HepG2 (cell line): Measurements from ENCODE around the gene MPP3. TPM values are rescaled to one million over a fixed set of nuclear protein-coding genes. Genes with fewer than 3 reads are reported as not detected.

Experiments
- ATAC-seq: fragments of 200-7000 bp; cut with Tn5 transposase; 3 replicates; pipeline ENCODE4 v1.9.1; 2020; ENCODE audit warnings: mild to moderate bottlenecking, moderate library complexity
- BruUV-seq: library from RNA; stranded (reverse); fragments of 400-500 nt; replicated peaks from 2 replicates; lab custom pipeline; 2021; lab: Mats Ljungman, UMichigan
- CTCF ChIA-PET: fragments of 300-600 bp; formaldehyde crosslinking; extraction: SDS; loops from one replicate; lab custom pipeline; 2021; ENCODE audit warnings: low total read pairs, inconsistent platforms, low intra/inter-chr PET ratio; lab: Yijun Ruan, JAX
- POLR2A ChIA-PET: fragments of 350-600 bp; sonication (Branson Sonifier 250); formaldehyde crosslinking; loops from one replicate; lab custom pipeline; 2020; ENCODE audit warnings: antibody characterized with exemption, inconsistent platforms; lab: Yijun Ruan, JAX
- DNase-seq: peaks from one replicate; pipeline ENCODE4 v3.0.0-alpha.2; 2015; ENCODE audit warnings: low spot score
- FAIRE-seq: peaks from 3 replicates; lab custom pipeline; 2011; peaks lifted over from hg19 to GRCh38; lab: Jason Lieb, UNC
- H2AFZ ChIP-seq: one replicate; pipeline ENCODE4 v1.6.1; 2011; ENCODE audit warnings: low read length, inconsistent platforms
- H3K27ac ChIP-seq: fragments of 300-600 bp; 3 replicates; pipeline ENCODE4 v1.8.0; 2011; ENCODE audit warnings: mixed run types, mild to moderate bottlenecking, mixed read lengths, low read length, inconsistent platforms; ENCODE audit not compliant: insufficient read depth; ENCODE audit errors: extremely low read length
- H3K27me3 ChIP-seq, 2 experiments: fragments of 200-600 bp in 1 of 2; 2 replicates in 1 of 2; 3 replicates in 1 of 2; pipeline versions ENCODE4 v1.6.0 to v1.8.0; 2011; ENCODE audit warnings: low read length in 2 of 2, mild to moderate bottlenecking in 2 of 2, moderate library complexity in 2 of 2, inconsistent platforms in 1 of 2; ENCODE audit not compliant: insufficient read depth in 2 of 2, control insufficient read depth in 1 of 2
- H3K36me3 ChIP-seq, 2 experiments: fragments of 200-600 bp in 1 of 2; replicated peaks in 1 of 2; 2 replicates in 1 of 2; 3 replicates in 1 of 2; pipeline versions ENCODE4 v1.5.1 to v1.8.0; 2011; ENCODE audit warnings: low read length in 2 of 2, inconsistent platforms in 1 of 2; ENCODE audit not compliant: insufficient read depth in 2 of 2, control insufficient read depth in 1 of 2
- H3K4me1 ChIP-seq: 2 replicates; pipeline ENCODE4 v1.5.1; 2012; ENCODE audit warnings: low read length, inconsistent platforms; ENCODE audit not compliant: insufficient read depth
- H3K4me2 ChIP-seq: 2 replicates; pipeline ENCODE4 v1.6.0; 2011; ENCODE audit warnings: low read depth, low read length, inconsistent platforms
- H3K4me3 ChIP-seq, 3 experiments: fragments of 200-600 bp in 1 of 3; sonication (generic), shearing (Covaris generic) in 1 of 3; replicated peaks in 1 of 3; 2 replicates each; pipeline ENCODE4 v1.5.1; 2011 to 2016; ENCODE audit warnings: low read length in 3 of 3, inconsistent platforms in 2 of 3, low read depth in 2 of 3, mild to moderate bottlenecking in 2 of 3, control low read depth in 1 of 3, mixed read lengths in 1 of 3; ENCODE audit not compliant: insufficient read depth in 1 of 3
- H3K79me2 ChIP-seq: one replicate; pipeline ENCODE4 v1.6.1; 2011; ENCODE audit warnings: low read length, inconsistent platforms; ENCODE audit not compliant: insufficient read depth
- H3K9ac ChIP-seq: 2 replicates; pipeline ENCODE4 v1.6.0; 2011; ENCODE audit warnings: mild to moderate bottlenecking, low read depth, low read length, inconsistent platforms; ENCODE audit not compliant: insufficient read depth
- H3K9me3 ChIP-seq: 2 replicates; pipeline ENCODE4 v1.5.1; 2012; ENCODE audit warnings: mild to moderate bottlenecking, low read length
- H4K20me1 ChIP-seq: 2 replicates; pipeline ENCODE4 v1.6.0; 2011; ENCODE audit warnings: inconsistent platforms, mild to moderate bottlenecking, low read length, moderate library complexity; ENCODE audit not compliant: insufficient read depth
- MAFG ChIP-seq: sonication (generic); formaldehyde crosslinking; IDR thresholded peaks from 2 replicates; pipeline ENCODE4 v1.5.1; 2020; ENCODE audit warnings: mild to moderate bottlenecking, missing genetic modification reagents
- MED13 ChIP-seq: sonication (generic); formaldehyde crosslinking; IDR thresholded peaks from 2 replicates; pipeline ENCODE4 v1.5.0; 2020; ENCODE audit warnings: missing genetic modification reagents
- MEIS2 ChIP-seq: sonication (generic); formaldehyde crosslinking; IDR thresholded peaks from 2 replicates; pipeline ENCODE4 v1.9.0; 2021; ENCODE audit warnings: mild to moderate bottlenecking, missing genetic modification reagents
- PRDM4 ChIP-seq: sonication (generic); formaldehyde crosslinking; IDR thresholded peaks from 2 replicates; pipeline ENCODE4 v1.9.0; 2021; ENCODE audit warnings: missing genetic modification reagents, borderline replicate concordance
- ZBTB26 ChIP-seq: IDR thresholded peaks from 2 replicates; pipeline ENCODE4 v1.6.1; 2016; ENCODE audit warnings: missing compliant biosample characterization, missing genetic modification reagents, borderline replicate concordance
- ZC3H4 ChIP-seq: sonication (generic); formaldehyde crosslinking; IDR thresholded peaks from 2 replicates; pipeline ENCODE4 v1.4.0; 2020; ENCODE audit warnings: missing genetic modification reagents, borderline replicate concordance
- ZFX ChIP-seq: sonication (generic); formaldehyde crosslinking; IDR thresholded peaks from 2 replicates; pipeline ENCODE4 v1.4.0; 2020; ENCODE audit warnings: mild to moderate bottlenecking, low read depth, missing genetic modification reagents, moderate library complexity
- ZNF318 ChIP-seq: sonication (generic); formaldehyde crosslinking; IDR thresholded peaks from 2 replicates; pipeline ENCODE4 v1.4.0; 2020; ENCODE audit warnings: mild to moderate bottlenecking, missing genetic modification reagents
- ZNF883 ChIP-seq: sonication (generic); formaldehyde crosslinking; IDR thresholded peaks from 2 replicates; pipeline ENCODE4 v1.5.1; 2020; ENCODE audit warnings: mild to moderate bottlenecking, missing genetic modification reagents; ENCODE audit errors: not compliant biosample characterization
- ZSCAN25 ChIP-seq: sonication (generic); formaldehyde crosslinking; IDR thresholded peaks from 2 replicates; pipeline ENCODE4 v1.8.0; 2022; ENCODE audit warnings: mild to moderate bottlenecking, missing genetic modification reagents
- WGBS: methylation state at CpG from one replicate; pipeline ENCODE4 v1.1.6; 2017; ENCODE audit warnings: low lambda C conversion rate; 5-methylcytosine and 5-hydroxymethylcytosine counted together
- in situ Hi-C: cut with HindIII; loops from 2 replicates; pipeline ENCODE4 v1.10.0; 2017; ENCODE audit warnings: low pct_unique_long_range_greater_than_20kb; ENCODE audit not compliant: extremely low pct_ligation_motif_present
- intact Hi-C: fragments of 100-400 bp; cut with micrococcal nuclease; formaldehyde crosslinking; loops from one replicate; pipeline ENCODE4 v1.10.0; 2022; ENCODE audit not compliant: unreplicated experiment
- polyA plus RNA-seq, 8 experiments: library from polyadenylated mRNA; depleted of rRNA in 3 of 8; stranded (reverse) in 7 of 8; unstranded in 1 of 8; fragments of >200 nt; fragmentation: Illumina TruSeq in 4 of 8; extraction: Trizol in 4 of 8; gene quantifications; 2 replicates each; pipeline versions ENCODE4 v1.2.1 to v1.2.3, GENCODE V29; 2011 to 2016; ENCODE audit warnings: low read depth in 4 of 8, missing spikeins in 1 of 8, mixed read lengths in 1 of 8; ENCODE audit not compliant: insufficient read depth in 1 of 8
- total RNA-seq, 5 experiments: library from RNA; depleted of rRNA; stranded (reverse); fragments of >200 nt; fragmentation: Illumina TruSeq; extraction: Trizol; gene quantifications; 2 replicates each; pipeline ENCODE4 v1.2.3, GENCODE V29; 2016; ENCODE audit warnings: low read depth in 1 of 5
- TF ChIP-seq, protein P1 (sequence below): sonication (generic); formaldehyde crosslinking; IDR thresholded peaks from 2 replicates; pipeline ENCODE4 v1.4.0; 2020; ENCODE audit warnings: mild to moderate bottlenecking, missing genetic modification reagents

MPP3 gene
- total and polyA plus RNA-seq, 2 of the 13 experiments (the other 11 are each of a cell fraction or from before 2014, with no cell fraction given) = 0.91 to 1.8 TPM

DNA sequence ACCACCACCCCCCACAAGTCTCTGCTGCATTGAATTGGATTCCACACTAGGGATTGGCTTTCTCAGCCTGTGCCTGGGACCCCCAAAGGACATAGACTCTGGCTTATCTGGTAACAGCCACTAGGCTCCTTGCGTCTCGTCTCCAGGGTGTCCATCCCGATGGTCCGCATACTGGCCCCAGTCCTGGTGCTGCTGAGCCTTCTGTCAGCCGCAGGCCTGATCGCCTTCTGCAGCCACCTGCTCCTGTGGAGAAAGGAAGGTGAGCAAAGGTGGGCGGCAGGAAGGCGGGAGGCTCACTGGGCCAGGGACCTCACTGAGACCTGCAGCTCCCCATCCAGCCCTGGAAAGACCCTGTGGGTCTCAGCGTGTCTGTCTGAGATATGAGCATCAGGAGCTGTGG lies 22.1 kb upstream of the MPP3 start:
- WGBS = 38% methylated on average over 9 of the region's 9 CpGs
- H3K4me1 ChIP-seq = peaks cover 6% of the 10 kb centered on the region; the same call in 1 of the 2 replicates
- ChIA-PET POLR2A (interaction anchor here (0.5 kb wide), 1 partner anchor 475 kb away, joined by 3 read pairs; no protein-coding TSS in a partner anchor), CTCF (no interaction called here)
- H3K9ac ChIP-seq = no peak overlapping the region
- H3K79me2 ChIP-seq = no peaks in the 10 kb centered on the region
- no peak overlapping the region for H3K27ac ChIP-seq
- ATAC-seq = no peak
- in situ Hi-C loops = no loop called here
- no peak overlapping the region for H3K4me3 ChIP-seq
- intact Hi-C loops = no loop called here
- peaks cover 10 to 77% of the 10 kb centered on the region in 2 experiments; a peak in 3 of 5 replicates for H3K27me3 ChIP-seq
- no peaks in the 10 kb centered on the region for H3K36me3 ChIP-seq
- no peak for FAIRE-seq
- no TSS peak for BruUV-seq
- no peaks in the 10 kb centered on the region for H3K9me3 ChIP-seq
- no peaks in the 10 kb centered on the region for H4K20me1 ChIP-seq
- DNase-seq = no peak
- H2AFZ ChIP-seq = no peak overlapping the region
- H3K4me2 ChIP-seq = no peak overlapping the region
- TF ChIP-seq ZSCAN25 (CRISPR knock-in tag) (no peak), MEIS2 (CRISPR knock-in tag) (no peak), ZNF318 (CRISPR knock-in tag) (no peak), ZC3H4 (CRISPR knock-in tag) (no peak), ZBTB26 (CRISPR knock-in tag) (no peak), PRDM4 (CRISPR knock-in tag) (no peak), MAFG (no peak), MED13 (CRISPR knock-in tag) (no peak), ZNF883 (CRISPR knock-in tag) (no peak), ZFX (CRISPR knock-in tag) (no peak)
- TF ChIP-seq, protein P1, sequence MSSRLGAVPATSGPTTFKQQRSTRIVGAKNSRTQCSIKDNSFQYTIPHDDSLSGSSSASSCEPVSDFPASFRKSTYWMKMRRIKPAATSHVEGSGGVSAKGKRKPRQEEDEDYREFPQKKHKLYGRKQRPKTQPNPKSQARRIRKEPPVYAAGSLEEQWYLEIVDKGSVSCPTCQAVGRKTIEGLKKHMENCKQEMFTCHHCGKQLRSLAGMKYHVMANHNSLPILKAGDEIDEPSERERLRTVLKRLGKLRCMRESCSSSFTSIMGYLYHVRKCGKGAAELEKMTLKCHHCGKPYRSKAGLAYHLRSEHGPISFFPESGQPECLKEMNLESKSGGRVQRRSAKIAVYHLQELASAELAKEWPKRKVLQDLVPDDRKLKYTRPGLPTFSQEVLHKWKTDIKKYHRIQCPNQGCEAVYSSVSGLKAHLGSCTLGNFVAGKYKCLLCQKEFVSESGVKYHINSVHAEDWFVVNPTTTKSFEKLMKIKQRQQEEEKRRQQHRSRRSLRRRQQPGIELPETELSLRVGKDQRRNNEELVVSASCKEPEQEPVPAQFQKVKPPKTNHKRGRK (CRISPR knock-in tag) = no peak
